ENCODE data around the gene CAPN13. TPM values are rescaled to one million over a fixed set of nuclear protein-coding genes. Genes with fewer than 3 reads are reported as not detected.

CAPN13 gene
- total RNA-seq, 1 donor from 2014 or later = not detected

DNA sequence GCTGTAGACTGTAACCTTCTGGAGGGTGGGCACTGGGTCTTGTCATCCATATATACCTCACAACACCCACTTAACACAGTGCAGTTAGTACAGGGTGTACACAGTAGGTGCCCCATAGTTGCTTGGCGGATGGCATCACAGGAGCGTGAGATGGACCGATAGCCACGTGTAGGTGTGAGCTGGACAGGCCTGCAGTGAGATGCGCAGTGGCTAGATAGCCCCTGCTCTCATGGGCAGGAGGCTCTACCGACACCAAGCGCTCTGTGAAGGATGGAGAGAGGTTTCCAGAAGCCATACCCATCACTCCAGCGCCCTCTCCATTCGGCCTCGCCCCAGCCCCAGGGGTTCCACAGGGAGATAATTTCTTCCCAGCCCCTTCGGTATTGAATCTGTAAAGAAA is 49.5 kb downstream of the CAPN13 start:
- Mint-ChIP-seq H3K36me3 (ENCODE audit: low read depth, unreplicated experiment) (no peaks in the 10 kb centered on the region), H3K27me3 (ENCODE audit: low read depth, unreplicated experiment) (peaks cover 38% of the 10 kb centered on the region), H3K9me3 (ENCODE audit: unreplicated experiment) (peaks cover 5% of the 10 kb centered on the region), H3K4me3 (ENCODE audit: unreplicated experiment) (no peak overlapping the region), H3K4me1 (ENCODE audit: low read depth, unreplicated experiment) (peaks cover 8% of the 10 kb centered on the region), H3K27ac (ENCODE audit: unreplicated experiment) (no peak overlapping the region)
- no peak overlapping the region for H3K4me2 ChIP-seq (ENCODE audit: low read length)
- no peaks in the 10 kb centered on the region for H4K20me1 ChIP-seq (ENCODE audit: insufficient read depth, low read length)
- DNase-seq (ENCODE audit: low read depth) (no peak), FAIRE-seq (no peak)
- no peaks in the 10 kb centered on the region for H3K27me3 ChIP-seq (ENCODE audit: insufficient read depth, low read length)
- no peak for TF ChIP-seq EZH2 (IDR thresholded peaks at IDR 0.05; ENCODE audit: insufficient read depth, low read length)
- TF ChIP-seq, protein P1, sequence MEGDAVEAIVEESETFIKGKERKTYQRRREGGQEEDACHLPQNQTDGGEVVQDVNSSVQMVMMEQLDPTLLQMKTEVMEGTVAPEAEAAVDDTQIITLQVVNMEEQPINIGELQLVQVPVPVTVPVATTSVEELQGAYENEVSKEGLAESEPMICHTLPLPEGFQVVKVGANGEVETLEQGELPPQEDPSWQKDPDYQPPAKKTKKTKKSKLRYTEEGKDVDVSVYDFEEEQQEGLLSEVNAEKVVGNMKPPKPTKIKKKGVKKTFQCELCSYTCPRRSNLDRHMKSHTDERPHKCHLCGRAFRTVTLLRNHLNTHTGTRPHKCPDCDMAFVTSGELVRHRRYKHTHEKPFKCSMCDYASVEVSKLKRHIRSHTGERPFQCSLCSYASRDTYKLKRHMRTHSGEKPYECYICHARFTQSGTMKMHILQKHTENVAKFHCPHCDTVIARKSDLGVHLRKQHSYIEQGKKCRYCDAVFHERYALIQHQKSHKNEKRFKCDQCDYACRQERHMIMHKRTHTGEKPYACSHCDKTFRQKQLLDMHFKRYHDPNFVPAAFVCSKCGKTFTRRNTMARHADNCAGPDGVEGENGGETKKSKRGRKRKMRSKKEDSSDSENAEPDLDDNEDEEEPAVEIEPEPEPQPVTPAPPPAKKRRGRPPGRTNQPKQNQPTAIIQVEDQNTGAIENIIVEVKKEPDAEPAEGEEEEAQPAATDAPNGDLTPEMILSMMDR (IDR thresholded peaks at IDR 0.05; ENCODE audit: insufficient read depth, low read depth, low read length) = no peak
- H3K36me3 ChIP-seq (ENCODE audit: insufficient read depth, low read length) = no peaks in the 10 kb centered on the region
- no peaks in the 10 kb centered on the region for H3K9me3 ChIP-seq (ENCODE audit: insufficient read depth, low read depth, low read length)
- no peak overlapping the region for H3K4me3 ChIP-seq (ENCODE audit: insufficient read depth, low read depth, low read length)
- no peaks in the 10 kb centered on the region for H3K4me1 ChIP-seq (ENCODE audit: insufficient read depth, low read length)
- no peaks in the 10 kb centered on the region for H3K79me2 ChIP-seq (ENCODE audit: insufficient read depth, low read length)
- H3K9ac ChIP-seq (ENCODE audit: low read length) = no peak overlapping the region
- no peak overlapping the region for H2AFZ ChIP-seq (ENCODE audit: low read depth, low read length)
- H3K27ac ChIP-seq (ENCODE audit: low read depth, low read length) = no peak overlapping the region

DNA sequence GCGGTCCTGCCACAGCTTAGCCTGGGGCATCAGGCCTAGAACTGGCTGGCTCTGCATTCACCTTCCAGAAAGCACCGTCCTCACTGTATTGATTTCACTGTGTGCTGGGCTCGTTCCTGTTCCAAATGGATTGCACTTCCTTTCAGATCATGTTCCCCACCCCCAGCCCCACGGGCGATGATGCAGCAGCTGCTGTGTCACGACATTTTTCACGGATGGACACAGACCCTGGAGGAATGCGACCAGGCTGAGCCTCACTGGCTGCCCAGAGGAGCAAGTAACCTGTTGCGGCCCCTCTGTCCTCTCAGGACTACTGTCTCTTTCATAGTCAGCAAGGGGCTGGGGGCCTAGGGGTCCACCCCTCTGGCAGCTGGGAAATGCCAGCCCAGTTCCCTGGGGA is 50.3 kb downstream of the CAPN13 start:
- Histone ChIP-seq H3K4me1 (ENCODE audit: insufficient read depth, low read length) (no peaks in the 10 kb centered on the region), H3K79me2 (ENCODE audit: insufficient read depth, low read length) (no peaks in the 10 kb centered on the region), H3K4me2 (ENCODE audit: low read length) (no peak overlapping the region), H3K36me3 (ENCODE audit: insufficient read depth, low read length) (no peaks in the 10 kb centered on the region), H3K27me3 (ENCODE audit: insufficient read depth, low read length) (no peaks in the 10 kb centered on the region), H4K20me1 (ENCODE audit: insufficient read depth, low read length) (no peaks in the 10 kb centered on the region), H2AFZ (ENCODE audit: low read depth, low read length) (no peak overlapping the region), H3K9me3 (ENCODE audit: insufficient read depth, low read depth, low read length) (no peaks in the 10 kb centered on the region), H3K27ac (ENCODE audit: low read depth, low read length) (no peak overlapping the region), H3K9ac (ENCODE audit: low read length) (no peak overlapping the region), H3K4me3 (ENCODE audit: insufficient read depth, low read depth, low read length) (no peak overlapping the region)
- H3K27ac Mint-ChIP-seq (ENCODE audit: unreplicated experiment) = no peak overlapping the region
- TF ChIP-seq, protein P1 (IDR thresholded peaks at IDR 0.05; ENCODE audit: insufficient read depth, low read depth, low read length) = no peak
- TF ChIP-seq EZH2 (IDR thresholded peaks at IDR 0.05; ENCODE audit: insufficient read depth, low read length) = no peak
- H3K27me3 Mint-ChIP-seq (ENCODE audit: low read depth, unreplicated experiment) = peaks cover 34% of the 10 kb centered on the region
- FAIRE-seq (no peak), DNase-seq (ENCODE audit: low read depth) (no peak)
- H3K9me3 Mint-ChIP-seq (ENCODE audit: unreplicated experiment) = no peaks in the 10 kb centered on the region
- H3K36me3 Mint-ChIP-seq (ENCODE audit: low read depth, unreplicated experiment) = no peaks in the 10 kb centered on the region
- peaks cover 8% of the 10 kb centered on the region for H3K4me1 Mint-ChIP-seq (ENCODE audit: low read depth, unreplicated experiment)
- no peak overlapping the region for H3K4me3 Mint-ChIP-seq (ENCODE audit: unreplicated experiment)

DNA sequence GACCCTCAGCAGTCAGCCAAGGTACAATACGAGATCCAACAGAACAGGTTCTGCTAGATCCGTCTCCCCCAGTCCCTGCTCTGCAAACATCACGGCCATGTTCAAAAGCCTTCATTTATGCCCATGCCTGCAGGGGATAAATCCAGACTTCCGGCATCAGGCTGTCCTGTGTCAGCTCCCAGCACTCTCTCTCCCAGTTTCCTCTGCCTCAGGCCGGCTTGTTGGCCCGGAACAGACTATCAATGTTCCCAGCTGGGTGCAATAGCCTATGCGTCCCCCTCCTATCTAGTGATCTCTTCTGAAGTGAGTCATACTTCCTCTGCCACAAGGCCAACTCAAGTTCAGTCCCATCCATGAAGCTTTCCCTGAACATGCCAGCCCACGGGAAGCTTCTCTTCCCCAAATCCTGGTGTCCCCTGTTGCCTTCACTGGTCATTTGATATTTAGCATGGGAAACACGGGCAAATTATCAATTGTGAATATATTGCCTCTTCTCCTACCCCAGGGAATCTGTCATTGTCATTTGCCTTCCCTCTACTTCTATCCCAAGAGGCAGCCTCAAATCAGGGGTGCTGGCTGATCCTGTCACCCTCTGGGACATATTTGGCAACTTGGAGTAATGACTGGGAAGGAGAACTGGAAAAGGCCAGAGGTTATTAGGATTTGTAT is 51.1 kb downstream of the CAPN13 start:
- Histone ChIP-seq H3K27ac (ENCODE audit: low read depth, low read length) (no peak overlapping the region), H3K9me3 (ENCODE audit: insufficient read depth, low read depth, low read length) (no peaks in the 10 kb centered on the region), H3K27me3 (ENCODE audit: insufficient read depth, low read length) (no peaks in the 10 kb centered on the region), H4K20me1 (ENCODE audit: insufficient read depth, low read length) (no peaks in the 10 kb centered on the region), H3K36me3 (ENCODE audit: insufficient read depth, low read length) (no peaks in the 10 kb centered on the region), H3K4me2 (ENCODE audit: low read length) (no peak overlapping the region), H3K79me2 (ENCODE audit: insufficient read depth, low read length) (no peaks in the 10 kb centered on the region), H2AFZ (ENCODE audit: low read depth, low read length) (no peak overlapping the region), H3K4me3 (ENCODE audit: insufficient read depth, low read depth, low read length) (no peak overlapping the region), H3K9ac (ENCODE audit: low read length) (no peak overlapping the region), H3K4me1 (ENCODE audit: insufficient read depth, low read length) (no peaks in the 10 kb centered on the region)
- no peaks in the 10 kb centered on the region for H3K36me3 Mint-ChIP-seq (ENCODE audit: low read depth, unreplicated experiment)
- no peaks in the 10 kb centered on the region for H3K9me3 Mint-ChIP-seq (ENCODE audit: unreplicated experiment)
- no peak overlapping the region for H3K27ac Mint-ChIP-seq (ENCODE audit: unreplicated experiment)
- FAIRE-seq = no peak
- H3K4me1 Mint-ChIP-seq (ENCODE audit: low read depth, unreplicated experiment) = peaks cover 8% of the 10 kb centered on the region
- TF ChIP-seq EZH2 (IDR thresholded peaks at IDR 0.05; ENCODE audit: insufficient read depth, low read length) = no peak
- TF ChIP-seq, protein P1 (IDR thresholded peaks at IDR 0.05; ENCODE audit: insufficient read depth, low read depth, low read length) = no peak
- H3K4me3 Mint-ChIP-seq (ENCODE audit: unreplicated experiment) = no peak overlapping the region
- peaks cover 35% of the 10 kb centered on the region for H3K27me3 Mint-ChIP-seq (ENCODE audit: low read depth, unreplicated experiment)
- no peak for DNase-seq (ENCODE audit: low read depth)
